K562 (cell line): ENCODE results near the gene SLC7A6OS. TPM values are rescaled to one million over a fixed set of nuclear protein-coding genes. Genes with fewer than 3 reads are reported as not detected.

Experiments
- ATAC-seq: fragments of 200-7000 bp; cut with Tn5 transposase; 3 replicates; pipeline ENCODE4 v1.9.1; 2020; ENCODE audit warnings: moderate library complexity
- BruUV-seq: library from RNA; stranded (reverse); fragments of 400-500 nt; replicated peaks from 2 replicates; lab custom pipeline; 2021; lab: Mats Ljungman, UMichigan
- CTCF ChIA-PET: fragments of 300-600 bp; formaldehyde crosslinking; extraction: SDS; loops from one replicate; lab custom pipeline; 2021; ENCODE audit warnings: low intra/inter-chr PET ratio; lab: Yijun Ruan, JAX
- POLR2A ChIA-PET: fragments of 300-600, 350-650 bp; sonication (Branson Sonifier 250); formaldehyde crosslinking; extraction: SDS; loops from one replicate; lab custom pipeline; 2021; ENCODE audit warnings: antibody characterized with exemption, inconsistent platforms; lab: Yijun Ruan, JAX
- DNase-seq, 4 experiments: peaks; one replicate each; pipeline versions ENCODE4 v3.0.0 to v3.0.0-alpha.2; 2011 to 2018; ENCODE audit warnings: low spot score in 3 of 4, mixed read lengths in 3 of 4; ENCODE audit errors: extremely low read depth in 1 of 4
- FAIRE-seq: peaks from 2 replicates; lab custom pipeline; 2011; peaks lifted over from hg19 to GRCh38; lab: Jason Lieb, UNC
- H2AFZ ChIP-seq: 2 replicates; pipeline ENCODE4 v1.6.0; 2011; ENCODE audit warnings: low read depth, low read length, control low read depth, inconsistent platforms
- H3K27ac ChIP-seq: fragments of 200-600 bp; 3 replicates; pipeline ENCODE4 v1.8.0; 2011; ENCODE audit warnings: low read depth, mild to moderate bottlenecking, control low read depth, inconsistent platforms, low read length, moderate library complexity, mixed read lengths; ENCODE audit errors: extremely low read depth
- H3K27me3 ChIP-seq, 2 experiments: fragments of 300-600 bp in 1 of 2; 2 replicates in 1 of 2; 3 replicates in 1 of 2; pipeline versions ENCODE4 v1.6.0 to v1.8.0; 2011; ENCODE audit warnings: inconsistent platforms in 2 of 2, low read length in 2 of 2, mild to moderate bottlenecking in 1 of 2, mixed read lengths in 1 of 2, moderate library complexity in 1 of 2; ENCODE audit not compliant: control insufficient read depth in 2 of 2, insufficient read depth in 2 of 2
- H3K36me3 ChIP-seq: fragments of 300-600 bp; 3 replicates; pipeline ENCODE4 v1.8.0; 2011; ENCODE audit warnings: mild to moderate bottlenecking, low read length, inconsistent platforms; ENCODE audit not compliant: control insufficient read depth, insufficient read depth
- H3K4me1 ChIP-seq, 2 experiments: fragments of 200-600 bp in 1 of 2; replicated peaks in 1 of 2; 2 replicates in 1 of 2; 3 replicates in 1 of 2; pipeline versions ENCODE4 v1.5.1 to v1.8.0; 2011; ENCODE audit warnings: inconsistent platforms in 2 of 2, low read length in 2 of 2, mild to moderate bottlenecking in 1 of 2, mixed read lengths in 1 of 2, moderate library complexity in 1 of 2; ENCODE audit not compliant: control insufficient read depth in 2 of 2, insufficient read depth in 2 of 2
- H3K4me2 ChIP-seq: 2 replicates; pipeline ENCODE4 v1.6.1; 2011; ENCODE audit warnings: low read length, control low read depth, inconsistent platforms, mixed read lengths; ENCODE audit not compliant: insufficient read depth
- H3K4me3 ChIP-seq: fragments of 200-600 bp; sonication (generic), shearing (Covaris generic); 2 replicates; pipeline ENCODE4 v1.5.1; 2016; ENCODE audit warnings: control low read depth, inconsistent platforms
- H3K79me2 ChIP-seq: fragments of 200-600 bp; 3 replicates; pipeline ENCODE4 v1.8.0; 2011; ENCODE audit warnings: low read length, inconsistent platforms; ENCODE audit not compliant: control insufficient read depth, insufficient read depth
- H3K9ac ChIP-seq, 2 experiments: 2 replicates each; pipeline versions ENCODE4 v1.6.0 to v1.6.1; 2011; ENCODE audit warnings: low read depth in 2 of 2, low read length in 2 of 2, control low read depth in 1 of 2, inconsistent platforms in 1 of 2, mild to moderate bottlenecking in 1 of 2, mixed read lengths in 1 of 2; ENCODE audit not compliant: insufficient read depth in 1 of 2
- H3K9me1 ChIP-seq: one replicate; pipeline ENCODE4 v1.6.0; 2011; ENCODE audit warnings: inconsistent platforms, mild to moderate bottlenecking, low read length, moderate library complexity; ENCODE audit not compliant: control insufficient read depth, insufficient read depth
- H3K9me3 ChIP-seq: replicated peaks from 2 replicates; pipeline ENCODE4 v1.5.1; 2011; ENCODE audit warnings: low read depth, low read length, inconsistent platforms; ENCODE audit not compliant: control insufficient read depth, insufficient read depth
- H4K20me1 ChIP-seq: replicated peaks from 2 replicates; pipeline ENCODE4 v1.6.1; 2011; ENCODE audit warnings: low read length, inconsistent platforms, mixed read lengths; ENCODE audit not compliant: control insufficient read depth, insufficient read depth
- CBX5 ChIP-seq: IDR thresholded peaks from 2 replicates; pipeline ENCODE4 v1.6.1; 2014; ENCODE audit warnings: low read depth, borderline replicate concordance
- E2F6 ChIP-seq, 2 experiments: IDR thresholded peaks; 2 replicates each; pipeline ENCODE4 v1.6.1; 2011; ENCODE audit warnings: borderline replicate concordance in 1 of 2, control low read depth in 1 of 2, low read depth in 1 of 2, low read length in 1 of 2, mild to moderate bottlenecking in 1 of 2, mixed read lengths in 1 of 2, moderate library complexity in 1 of 2; ENCODE audit not compliant: insufficient read depth in 1 of 2, insufficient read length in 1 of 2, poor library complexity in 1 of 2, severe bottlenecking in 1 of 2; ENCODE audit errors: extremely low read depth in 1 of 2
- MYNN ChIP-seq, 2 experiments: sonication (generic); formaldehyde crosslinking in 1 of 2; IDR thresholded peaks; 2 replicates each; pipeline versions ENCODE4 v1.5.0 to v1.6.1; 2016 to 2020; ENCODE audit warnings: antibody characterized with exemption in 1 of 2, missing genetic modification reagents in 1 of 2
- SAP30 ChIP-seq: fragments of 200-600 bp; sonication (generic); IDR thresholded peaks from 2 replicates; pipeline ENCODE4 v1.6.1; 2012; ENCODE audit warnings: borderline replicate concordance, low read depth, mild to moderate bottlenecking, moderate library complexity, low read length, control low read depth, inconsistent platforms; ENCODE audit not compliant: insufficient read depth, poor library complexity, severe bottlenecking
- TARDBP ChIP-seq: fragments of 450-650 bp; IDR thresholded peaks from 2 replicates; pipeline ENCODE4 v1.6.1; 2016
- TGIF2 ChIP-seq: sonication (generic); formaldehyde crosslinking; IDR thresholded peaks from 2 replicates; pipeline ENCODE4 v1.8.1; 2022; ENCODE audit warnings: mild to moderate bottlenecking, missing genetic modification reagents, moderate library complexity
- TSC22D4 ChIP-seq: fragments of 450-650 bp; IDR thresholded peaks from 2 replicates; pipeline ENCODE4 v1.6.1; 2016; ENCODE audit warnings: missing genetic modification characterization, missing biosample characterization, control low read depth
- U2AF2 ChIP-seq: fragments of 200-400 bp; formaldehyde crosslinking; optimal IDR thresholded peaks from 2 replicates; pipeline ENCODE3; 2017; ENCODE audit warnings: low read depth, mild to moderate bottlenecking, low read length
- USF1 ChIP-seq: sonication (generic); formaldehyde crosslinking; IDR thresholded peaks from 2 replicates; pipeline ENCODE4 v1.9.0; 2022; ENCODE audit warnings: mild to moderate bottlenecking, missing genetic modification reagents
- ZFP36 ChIP-seq: fragments of 150-350 bp; IDR thresholded peaks from 2 replicates; pipeline ENCODE4 v1.6.1; 2018; ENCODE audit warnings: low read length, low read depth; ENCODE audit not compliant: partially characterized antibody
- ZNF316 ChIP-seq: fragments of 450-650 bp; IDR thresholded peaks from 2 replicates; pipeline ENCODE4 v1.6.1; 2016
- ZNF57 ChIP-seq: fragments of 450-650 bp; formaldehyde crosslinking; IDR thresholded peaks from 2 replicates; pipeline ENCODE4 v1.4.0; 2020; ENCODE audit warnings: mild to moderate bottlenecking, moderate library complexity
- ZNF75A ChIP-seq: fragments of 450-650 bp; formaldehyde crosslinking; IDR thresholded peaks from 2 replicates; pipeline ENCODE4 v1.4.0; 2020; ENCODE audit warnings: mild to moderate bottlenecking
- ZNF785 ChIP-seq: fragments of 250-450 bp; sonication (Bioruptor Pico); IDR thresholded peaks from 2 replicates; pipeline ENCODE4 v1.4.0; 2020; ENCODE audit warnings: mild to moderate bottlenecking
- WGBS: fragments of 100-300 bp; shearing (Covaris generic); methylation state at CpG from one replicate; pipeline ENCODE4 v1.1.6; 2016; ENCODE audit warnings: low coverage, mixed read lengths; ENCODE audit not compliant: insufficient coverage; ENCODE audit errors: missing lambda C conversion rate; 5-methylcytosine and 5-hydroxymethylcytosine counted together
- in situ Hi-C: fragments of 300-500 bp; cut with MboI; formaldehyde crosslinking; loops from 4 replicates; pipeline ENCODE4 v1.15.0; 2018; ENCODE audit warnings: inconsistent platforms, mixed read lengths
- intact Hi-C: fragments of 100-400 bp; cut with micrococcal nuclease; formaldehyde crosslinking; loops from 2 replicates; pipeline ENCODE4 v1.14.2; 2022
- polyA plus RNA-seq, 8 experiments: library from polyadenylated mRNA; depleted of rRNA in 4 of 8; stranded (reverse) in 5 of 8; unstranded in 3 of 8; fragments of >200 nt; fragmentation: Nextera tagmentation in 2 of 8; fragmentation: Illumina TruSeq in 1 of 8; extraction: Ambion mirVana in 2 of 8; extraction: Trizol in 1 of 8; gene quantifications; 2 replicates each; pipeline versions ENCODE4 v1.2.1 to v1.2.3, GENCODE V29; 2011 to 2014; ENCODE audit warnings: inconsistent platforms in 1 of 8, missing spikeins in 1 of 8
- total RNA-seq, 7 experiments: library from RNA; depleted of rRNA in 6 of 7; stranded (reverse); fragments of >200 nt in 6 of 7; fragmentation: Illumina TruSeq in 2 of 7; extraction: Trizol in 2 of 7; gene quantifications; 2 replicates each; pipeline versions ENCODE4 v1.2.1 to v1.2.3, GENCODE V29; 2011 to 2021; ENCODE audit warnings: low replicate concordance in 1 of 7
- TF ChIP-seq, protein P1 (sequence below), 3 experiments: fragments of 200-800 bp in 1 of 3; sonication (Bioruptor generic) in 1 of 3; sonication (generic) in 1 of 3; formaldehyde crosslinking in 1 of 3; IDR thresholded peaks; 2 replicates each; pipeline versions ENCODE4 v1.6.1 to v1.8.0; 2016 to 2022; ENCODE audit warnings: mild to moderate bottlenecking in 2 of 3, missing compliant biosample characterization in 2 of 3, missing genetic modification characterization in 2 of 3, missing genetic modification reagents in 1 of 3

Gene SLC7A6OS
- total and polyA plus RNA-seq, 9 of the 15 experiments (the other 6 are each of a cell fraction or from before 2014, with no cell fraction given): 2.7 to 23.6 (median 17.2) TPM

DNA sequence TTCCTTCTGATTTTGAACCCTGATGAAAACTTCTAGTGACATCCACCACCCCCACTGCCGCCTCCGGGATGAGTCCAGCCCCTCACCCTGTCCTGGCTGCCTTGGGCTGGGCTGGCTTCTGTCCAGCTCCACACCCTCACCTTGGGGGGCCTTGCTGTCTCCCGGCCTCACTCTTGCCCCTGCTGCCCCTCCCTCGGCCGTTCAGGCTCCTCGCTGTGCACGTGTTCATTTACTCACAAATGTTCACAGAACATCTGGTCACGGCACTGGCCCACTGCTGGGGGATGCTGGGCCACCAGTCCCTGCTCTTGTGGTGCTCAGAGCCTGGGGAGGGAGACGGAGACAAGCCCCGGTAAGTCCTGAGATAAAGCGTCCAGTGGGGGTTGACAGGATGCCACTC is 40.7 kb upstream of the SLC7A6OS start:
- Histone ChIP-seq H3K9ac (peak overlapping the region in 1 of 2 experiments; percentile 1; a peak in 1 of 4 replicates), H2AFZ (no peak overlapping the region), H4K20me1 (no peaks in the 10 kb centered on the region), H3K4me1 (0 out of 5 replicates have a peak, but pooled peaks cover 0 to 2% of the 10 kb centered on the region in 2 experiments), H3K4me2 (no peak overlapping the region), H3K27ac (no peak overlapping the region), H3K79me2 (no peaks in the 10 kb centered on the region), H3K9me3 (no peaks in the 10 kb centered on the region), H3K9me1 (no peaks in the 10 kb centered on the region), H3K27me3 (no peaks in the 10 kb centered on the region), H3K36me3 (peaks cover 96% of the 10 kb centered on the region; the same call in 2 of the 3 replicates), H3K4me3 (no peak overlapping the region)
- WGBS: 96% methylated on average over 11 of the region's 11 CpGs
- ChIA-PET POLR2A (no interaction called here), CTCF (no interaction called here)
- no peak for FAIRE-seq
- intact Hi-C loops (no loop called here), in situ Hi-C loops (no loop called here)
- no peak for DNase-seq
- no peak for ATAC-seq
- BruUV-seq: no TSS peak
- TF ChIP-seq CBX5 (no peak), ZNF57 (CRISPR knock-in tag) (no peak), TSC22D4 (tag) (no peak), U2AF2 (no peak), MYNN (IDR thresholded peaks at IDR 0.05) (no peak), MYNN (CRISPR knock-in tag; IDR thresholded peaks at IDR 0.05) (no peak), USF1 (no peak), ZFP36 (no peak), SAP30 (no peak), ZNF316 (no peak), ZNF75A (CRISPR knock-in tag) (no peak), ZNF785 (no peak), E2F6 (IDR thresholded peaks at IDR 0.05; ENCODE audit: borderline replicate concordance in 1 of 2, extremely low read depth in 1 of 2, insufficient read depth in 1 of 2, insufficient read length in 1 of 2, low read depth in 1 of 2, low read length in 1 of 2, poor library complexity in 1 of 2, severe bottlenecking in 1 of 2) (no peak), TGIF2 (CRISPR knock-in tag) (no peak), TARDBP (no peak)
- TF ChIP-seq, protein P1, sequence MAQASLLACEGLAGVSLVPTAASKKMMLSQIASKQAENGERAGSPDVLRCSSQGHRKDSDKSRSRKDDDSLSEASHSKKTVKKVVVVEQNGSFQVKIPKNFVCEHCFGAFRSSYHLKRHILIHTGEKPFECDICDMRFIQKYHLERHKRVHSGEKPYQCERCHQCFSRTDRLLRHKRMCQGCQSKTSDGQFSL (CRISPR knock-in tag; IDR thresholded peaks at IDR 0.05): no peak
- TF ChIP-seq, protein P1 (tag; IDR thresholded peaks at IDR 0.05): no peak
